ENCODE measurements around the gene LSM7.

The LSM7 gene

DNA sequence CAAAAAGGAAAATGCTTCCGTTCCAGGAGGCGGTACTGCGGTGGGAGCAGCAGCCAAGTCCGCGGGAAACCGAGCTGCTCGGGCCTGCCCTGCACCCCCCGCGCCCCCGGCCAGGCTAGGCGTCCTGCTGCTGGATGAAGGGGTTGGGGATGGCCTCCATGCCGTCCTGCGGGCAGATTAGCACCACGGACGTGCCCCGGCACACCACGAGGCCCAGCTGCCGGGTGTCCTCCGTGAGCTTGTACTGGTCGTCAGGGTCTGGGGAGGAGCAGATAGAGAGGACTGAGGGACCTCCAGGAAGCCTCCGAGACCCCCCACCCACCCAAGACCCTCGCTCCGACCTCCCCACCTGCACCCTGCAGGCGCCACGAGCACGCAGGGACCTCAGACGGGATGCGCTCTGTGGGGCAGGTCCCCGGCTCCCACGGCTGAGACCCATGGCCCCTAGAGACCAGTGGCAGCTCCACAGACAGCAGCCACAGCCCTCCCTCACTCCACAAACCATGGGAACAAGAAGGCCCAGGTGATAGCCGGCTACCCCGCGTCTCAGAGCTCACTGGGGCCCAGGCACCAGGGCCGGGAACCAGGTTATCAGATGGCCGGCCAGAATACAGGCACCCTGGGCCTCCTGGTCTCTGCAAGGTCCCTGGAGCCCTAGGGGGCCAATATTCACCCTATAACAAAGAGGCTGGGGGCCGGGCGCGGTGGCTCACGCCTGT lies 6.7 kb downstream of the LSM7 start:
- no peak for DNase-seq

DNA sequence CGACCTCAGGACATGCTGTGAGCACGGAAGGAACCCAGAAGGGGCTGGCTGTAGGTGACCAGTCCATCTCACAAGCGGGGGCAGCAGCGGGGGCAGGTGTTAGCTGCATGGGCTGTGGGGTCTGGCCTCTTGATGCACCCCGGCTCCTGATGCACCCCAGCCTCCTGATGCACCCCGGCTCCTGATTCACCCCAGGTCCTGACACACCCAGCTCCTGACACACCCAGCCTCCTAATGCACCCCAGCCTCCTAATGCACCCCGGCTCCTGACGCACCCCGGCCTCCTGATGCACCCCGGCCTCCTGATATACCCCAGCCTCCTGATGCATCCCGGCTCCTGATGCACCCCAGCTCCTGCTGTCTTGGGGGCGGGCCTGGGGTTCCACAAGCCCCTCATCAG lies 7.4 kb downstream of the LSM7 start:
- DNase-seq: no peak

DNA sequence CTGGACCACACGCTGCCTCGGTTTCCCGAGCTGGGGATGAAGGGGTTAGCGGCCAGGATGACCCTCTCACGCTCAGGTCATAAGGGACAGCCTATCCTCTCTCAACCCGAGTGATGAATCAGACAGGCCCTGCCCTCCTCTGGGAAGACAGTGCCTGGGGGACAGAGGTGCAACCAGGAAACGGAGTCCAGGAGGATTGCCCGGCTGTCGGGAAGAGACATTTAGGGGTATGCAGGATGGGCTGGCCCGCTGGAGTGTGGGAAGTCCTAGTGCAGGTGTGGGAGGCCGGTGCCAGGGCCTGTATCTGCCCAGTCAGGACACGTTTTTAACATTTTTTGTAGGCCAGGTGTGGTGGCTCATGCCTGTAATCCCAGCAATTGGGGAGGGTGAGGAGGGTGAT lies 8.3 kb downstream of the LSM7 start:
- no peak for DNase-seq

DNA sequence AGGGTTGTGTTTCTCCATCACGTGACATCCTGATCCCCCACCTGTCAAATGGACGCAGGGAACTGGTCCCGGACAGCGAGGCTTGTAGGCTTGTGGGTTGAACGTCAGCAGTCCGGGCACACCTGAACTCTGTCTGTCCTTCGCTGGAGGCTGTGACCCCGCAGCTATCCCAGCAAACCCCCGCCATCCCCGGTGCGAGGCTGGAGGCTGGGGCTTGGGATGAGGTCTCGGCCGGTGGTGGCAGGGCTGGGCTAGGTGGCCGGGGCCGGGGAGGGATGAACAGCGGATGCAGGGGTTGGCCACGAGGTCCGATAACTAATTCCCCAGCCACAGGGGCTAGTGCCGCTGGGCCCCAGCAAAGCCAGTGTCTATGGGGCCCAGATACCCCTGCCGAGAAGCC lies 8.8 kb downstream of the LSM7 start:
- DNase-seq: no peak

DNA sequence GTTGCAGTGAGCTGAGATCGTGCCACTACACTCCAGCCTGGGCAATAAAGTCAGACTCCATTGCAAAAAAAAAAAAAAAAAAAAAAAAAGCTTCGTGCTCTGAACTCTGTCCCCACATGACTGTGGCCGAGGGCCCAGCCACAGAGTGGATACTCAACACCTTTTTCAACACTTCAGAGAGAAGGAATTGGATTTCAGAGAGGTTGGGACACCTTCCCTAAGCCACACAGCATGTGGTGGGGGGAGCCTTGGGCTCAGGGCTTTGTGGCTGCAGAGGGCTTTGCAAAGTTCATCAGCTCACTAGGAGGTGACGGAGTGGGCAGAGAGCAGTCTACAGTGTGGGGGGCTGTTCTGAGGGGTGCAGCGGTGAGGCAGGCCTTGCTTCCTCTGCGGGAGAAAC lies 9.5 kb downstream of the LSM7 start:
- no peak for DNase-seq

DNA sequence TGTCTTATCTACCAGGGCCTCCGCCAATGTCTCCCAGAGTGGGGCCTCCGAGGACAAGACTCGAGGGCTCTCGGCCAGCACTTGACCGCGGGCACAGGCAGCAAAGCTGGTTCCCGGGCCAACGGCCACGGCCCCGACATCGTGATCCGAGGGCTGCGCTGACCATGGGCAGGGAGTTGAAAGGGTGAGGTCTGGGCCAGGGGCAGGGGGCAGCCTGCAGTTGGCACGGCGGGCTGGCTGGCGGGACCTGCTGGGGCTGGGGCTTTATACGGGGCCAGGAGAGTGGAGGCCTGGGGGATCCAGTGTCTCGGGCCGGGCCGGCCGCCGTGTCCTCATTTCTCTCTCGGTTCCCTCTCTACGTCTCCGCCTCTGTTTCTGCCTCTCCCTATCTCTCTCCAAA lies 10.6 kb downstream of the LSM7 start:
- DNase-seq: no peak

DNA sequence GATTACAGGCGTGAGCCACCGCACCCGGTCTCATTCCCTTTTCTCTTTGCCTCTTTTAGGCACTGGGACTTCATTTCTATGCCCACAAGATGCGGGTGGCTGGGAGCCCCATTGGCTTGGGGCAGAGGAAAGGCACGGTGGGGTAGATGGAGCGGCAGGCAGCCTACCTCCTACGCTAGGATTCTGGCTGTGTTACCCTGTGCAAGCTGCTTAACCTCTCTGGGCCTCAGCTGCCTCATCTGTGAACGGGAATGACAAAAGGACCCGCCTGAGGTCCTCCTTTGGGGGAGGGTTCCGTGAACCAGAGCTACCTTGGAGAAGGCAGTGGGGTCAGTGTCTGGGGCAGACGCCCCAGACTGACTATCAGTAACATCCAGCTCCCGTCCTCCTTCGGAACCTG lies 11.1 kb downstream of the LSM7 start:
- DNase-seq: no peak

DNA sequence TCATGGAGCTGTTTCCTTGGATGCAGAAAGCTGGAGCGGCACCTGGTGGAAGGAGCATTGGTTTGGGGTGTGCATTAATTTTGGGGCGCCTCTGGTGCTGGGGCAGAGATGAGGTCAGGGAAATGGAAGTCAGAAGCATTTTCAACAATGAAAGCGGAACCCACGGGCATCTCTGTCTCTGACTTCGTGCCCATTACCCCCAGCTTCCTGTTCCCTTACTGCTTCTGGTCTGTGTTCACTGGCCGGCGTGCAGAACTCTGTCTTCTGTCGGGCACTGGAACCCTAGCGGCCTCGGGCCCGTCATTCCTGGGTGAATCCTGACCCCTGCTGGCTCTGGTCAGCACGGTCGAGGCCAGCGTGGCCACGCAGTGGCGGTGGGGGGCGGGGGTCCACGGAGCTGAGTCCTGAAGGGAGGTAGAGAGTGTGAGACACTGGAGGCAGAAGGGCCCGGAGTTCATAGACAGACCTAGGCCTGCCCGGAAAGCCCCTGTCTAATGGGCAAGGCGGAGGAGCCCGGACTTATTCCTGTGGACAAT lies 12.5 kb downstream of the LSM7 start:
- DNase-seq: peak; percentile 39

DNA sequence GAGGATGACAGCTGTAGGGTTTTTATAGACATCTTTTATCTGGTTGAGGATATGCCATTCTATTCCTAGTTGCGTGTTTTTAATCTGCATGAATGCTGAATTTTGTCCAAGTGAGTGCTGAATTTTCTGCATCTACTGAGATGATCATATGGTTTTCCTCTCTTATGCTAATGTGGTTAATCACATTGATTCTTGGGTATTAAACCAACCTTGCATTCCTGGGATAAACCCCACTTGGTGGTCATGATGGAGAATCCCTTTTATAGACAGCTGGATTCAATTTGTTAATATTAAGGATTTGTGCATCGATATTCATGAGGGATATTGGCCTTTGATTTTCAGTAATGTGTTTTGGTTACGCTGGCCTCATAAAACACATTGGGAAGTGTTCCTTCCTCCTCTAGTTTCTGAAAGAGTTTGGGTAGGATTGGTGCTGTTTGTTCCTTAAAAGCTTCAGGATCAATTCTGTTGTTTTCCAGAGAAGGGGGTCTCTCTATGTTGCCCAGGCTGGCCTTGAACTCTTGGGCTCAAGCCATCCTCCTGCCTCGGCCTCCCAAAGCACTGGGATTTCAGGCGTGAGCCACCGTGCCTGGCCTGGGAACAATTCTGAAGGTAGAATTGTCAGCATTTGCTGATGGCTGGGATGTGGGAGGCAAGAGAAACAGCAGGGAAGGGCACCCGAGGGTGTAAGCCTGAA lies 13.1 kb downstream of the LSM7 start:
- DNase-seq: no peak

DNA sequence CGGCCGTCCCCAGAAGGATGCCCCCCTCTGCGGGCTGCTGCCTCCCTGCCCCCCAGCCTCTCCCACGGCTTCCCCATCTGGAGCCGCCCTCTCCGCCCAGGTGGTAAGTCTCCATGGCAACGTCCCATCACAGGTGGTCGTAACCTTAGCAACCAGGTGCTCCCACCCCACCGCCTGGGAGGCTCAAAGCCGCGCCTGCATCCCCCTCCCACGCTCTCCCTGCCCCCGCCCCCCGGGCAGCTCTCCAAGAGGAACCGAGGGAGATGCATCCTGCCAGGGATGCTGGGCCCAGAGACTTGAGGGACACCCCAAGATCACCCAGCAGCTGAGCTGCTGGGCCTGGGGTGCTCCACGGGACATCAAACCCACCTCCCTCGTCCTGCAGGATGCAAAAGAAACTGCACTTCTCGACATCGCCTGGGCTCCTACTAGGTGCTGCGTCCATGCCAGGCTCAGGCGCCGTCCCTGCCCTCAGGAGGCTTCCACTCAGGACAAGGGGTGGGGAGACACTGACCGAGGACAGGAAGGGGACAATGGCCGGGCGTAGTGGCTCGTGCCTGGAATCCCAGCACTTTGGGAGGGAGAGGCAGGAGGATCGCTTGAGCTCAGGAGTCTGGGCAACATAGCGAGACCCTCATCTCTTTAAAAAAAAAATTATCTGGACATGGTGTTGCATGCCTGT lies 15.4 kb downstream of the LSM7 start:
- DNase-seq: no peak

DNA sequence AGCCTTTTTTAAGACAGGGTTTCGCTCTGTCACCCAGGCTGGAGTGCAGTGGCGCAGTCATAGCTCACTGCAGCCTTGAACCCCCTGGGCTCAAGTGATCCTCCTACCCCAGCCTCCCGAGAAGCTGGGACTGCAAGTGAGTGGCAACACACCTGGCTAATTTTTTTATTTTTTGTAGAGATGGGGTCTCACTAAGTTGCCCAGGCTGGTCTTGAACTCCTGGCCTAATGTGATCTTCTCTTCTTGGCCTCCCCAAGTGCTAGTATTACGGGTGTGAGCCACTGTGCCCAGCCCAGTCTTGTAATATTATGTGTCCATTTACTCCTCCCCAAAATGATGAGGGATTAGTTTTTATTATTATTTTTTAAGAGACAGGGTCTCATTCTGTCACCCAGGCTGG lies 17.3 kb downstream of the LSM7 start:
- DNase-seq: no peak

DNA sequence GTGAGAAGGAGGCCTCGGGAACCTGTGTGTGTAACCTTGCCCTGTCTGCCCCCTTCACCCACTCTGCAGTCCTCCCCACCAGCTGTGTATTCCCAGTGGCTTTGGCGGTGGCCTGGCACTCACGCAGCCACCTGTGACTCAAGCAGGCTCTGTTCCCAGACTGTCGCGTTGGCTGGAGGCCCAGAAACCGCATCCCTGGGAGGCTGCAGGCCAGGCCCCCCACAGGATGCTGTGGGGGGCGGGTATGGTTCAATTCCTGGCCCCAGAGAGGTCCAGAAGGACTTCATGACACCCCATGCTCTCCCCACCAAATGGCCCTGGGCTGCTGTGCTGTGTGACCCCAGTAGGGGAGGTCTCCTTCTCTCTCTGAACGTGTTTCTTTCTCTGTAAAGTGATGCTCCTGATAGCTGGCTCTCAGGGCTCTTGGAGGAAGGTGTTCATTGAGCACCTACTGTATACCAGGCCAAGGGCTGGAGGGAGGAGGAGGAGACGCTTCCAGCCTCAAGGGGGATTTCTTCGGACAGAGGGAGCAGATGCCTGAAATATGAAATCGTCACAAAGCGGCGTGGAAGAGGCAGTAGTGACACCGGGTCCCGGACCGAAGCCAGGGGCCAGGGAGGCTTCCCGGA lies 18.5 kb downstream of the LSM7 start:
- DNase-seq: no peak

DNA sequence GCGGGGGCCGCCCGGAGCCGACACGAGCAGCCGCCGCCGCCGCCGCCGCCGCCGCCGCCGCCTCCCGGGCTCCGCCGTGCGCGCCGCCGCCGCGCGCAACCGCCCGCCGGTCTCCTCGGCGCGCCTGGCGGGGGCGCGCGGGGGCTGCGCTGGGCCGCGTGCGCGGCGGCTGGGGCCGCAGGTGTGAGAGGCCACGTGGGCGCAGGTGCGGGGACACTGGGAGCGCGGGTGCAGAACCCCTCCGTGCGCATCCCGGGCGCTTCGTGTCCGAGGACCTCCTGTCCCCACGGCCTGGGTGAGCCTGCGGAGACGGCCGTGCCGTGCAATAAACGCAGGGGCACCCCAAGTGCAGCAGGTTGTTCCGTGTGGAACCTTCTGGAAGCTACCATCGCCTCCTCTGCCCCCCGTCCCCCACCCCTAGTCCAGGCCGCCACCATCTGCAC lies 20.3 kb downstream of the LSM7 start, which contains the start of gene LINGO3:
TSS of gene LINGO3 (minus strand) at position 41 of the 443 bp plus-strand sequence. CDS start 16,378 bp downstream, outside the sequence.
- no peak for DNase-seq

DNA sequence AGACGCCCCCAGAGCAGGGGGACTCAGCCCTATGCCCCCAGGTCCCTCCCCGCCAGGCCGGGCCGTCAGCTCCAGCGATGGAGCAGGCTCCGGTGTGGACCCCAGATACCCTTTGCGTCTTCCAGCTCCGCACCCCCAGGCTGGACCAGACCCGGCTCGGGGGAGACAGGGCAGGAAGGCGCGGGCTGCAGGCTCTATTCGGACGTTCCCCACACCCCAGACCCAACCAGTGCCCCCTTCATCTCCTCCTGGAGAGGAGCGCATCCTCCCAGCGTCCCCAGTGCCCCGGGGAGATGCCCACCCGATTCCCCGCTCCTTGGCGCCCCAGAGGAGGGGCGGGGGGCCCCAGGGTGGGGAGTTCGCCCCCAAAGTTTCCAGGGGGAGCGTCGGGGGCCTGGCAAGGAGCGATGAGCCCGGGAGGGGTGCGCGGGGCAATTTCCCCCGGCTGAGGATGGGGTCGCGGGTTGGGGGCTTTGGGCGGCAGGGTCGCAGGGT lies 20.8 kb downstream of the LSM7 start:
- DNase-seq: no peak

DNA sequence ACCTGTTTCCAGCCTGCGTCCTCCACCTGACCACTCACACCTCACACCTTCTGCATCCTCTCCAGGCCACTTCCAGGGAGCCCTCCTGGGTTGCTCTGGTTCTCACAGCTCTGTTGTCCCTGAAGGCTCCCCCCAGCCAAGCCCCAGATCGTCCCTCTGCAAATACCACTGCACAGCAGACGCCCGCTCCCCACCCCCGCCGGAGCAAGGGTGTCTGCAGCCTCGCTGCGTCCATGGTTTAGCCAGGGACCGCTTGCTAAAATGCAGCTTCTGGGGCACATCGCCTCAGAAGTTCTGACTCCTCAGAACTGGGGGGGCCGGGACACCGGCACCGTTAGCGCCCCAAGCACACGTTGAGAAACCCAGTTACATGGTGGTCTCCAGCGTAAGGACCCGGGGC lies 21.4 kb downstream of the LSM7 start:
- no peak for DNase-seq

DNA sequence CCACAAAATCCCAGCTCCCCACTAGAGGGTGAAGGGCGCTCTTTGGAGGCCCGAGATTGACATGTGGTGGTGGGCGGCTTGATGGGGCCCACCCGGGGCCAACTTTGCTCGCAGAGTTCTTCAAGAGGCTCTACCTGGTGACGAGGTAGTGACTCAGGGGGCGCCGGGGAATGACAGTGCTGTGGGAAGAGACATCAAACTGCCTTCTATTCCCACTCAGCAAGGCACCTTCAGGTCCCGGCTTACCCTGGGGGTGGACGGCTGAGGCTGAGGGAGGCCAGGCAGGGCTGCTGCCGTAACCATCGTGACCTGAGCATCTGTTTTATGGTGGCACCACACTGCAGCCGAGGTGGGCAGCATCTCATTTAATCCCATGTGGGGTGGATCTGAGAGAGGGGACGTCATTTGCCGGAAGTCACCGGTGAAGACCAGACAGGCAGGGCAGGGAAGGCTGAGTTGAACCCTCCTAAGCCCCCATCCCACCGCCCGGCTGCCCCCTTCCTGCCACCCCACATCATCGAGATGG lies 22.0 kb downstream of the LSM7 start:
- DNase-seq: no peak

DNA sequence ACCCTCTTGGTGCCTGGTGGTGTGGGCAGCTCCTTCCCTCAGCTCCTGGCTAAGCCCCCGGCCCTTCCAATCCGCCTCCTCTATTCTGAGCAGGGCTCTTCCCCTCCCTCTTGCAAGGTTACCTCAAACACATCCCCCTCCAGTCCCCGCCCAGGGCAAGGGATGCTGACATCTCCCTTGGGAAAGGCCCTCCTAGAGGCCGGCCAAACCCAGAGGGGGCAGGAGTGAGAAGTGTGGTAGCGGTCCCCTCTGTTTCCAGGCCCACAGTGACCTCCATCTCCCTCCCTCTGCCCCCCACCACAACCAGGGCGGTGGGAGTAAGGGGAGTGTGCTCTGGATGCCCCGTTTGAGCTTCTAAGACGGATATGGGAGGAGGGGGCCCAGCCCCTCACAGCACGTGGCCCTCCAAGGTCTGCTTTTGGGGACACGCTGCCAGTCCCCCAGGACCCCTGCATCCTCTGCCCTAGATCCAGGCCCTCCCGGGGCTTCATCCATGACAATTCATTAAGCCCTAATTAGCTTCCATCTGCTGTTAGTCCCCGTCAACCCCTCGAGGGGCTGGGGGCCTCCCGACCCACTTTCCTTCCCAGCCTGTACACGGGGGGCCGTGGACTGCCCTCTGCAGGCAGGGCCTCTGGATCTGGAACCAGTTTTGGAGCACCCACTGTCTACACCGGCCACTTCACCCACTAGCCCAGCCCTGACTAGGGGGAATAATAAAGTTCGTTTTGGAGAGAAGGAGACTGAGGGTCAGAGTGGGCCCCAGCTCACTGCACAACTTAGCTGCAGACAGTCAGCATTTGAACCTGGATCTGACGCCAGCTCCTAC lies 22.7 kb downstream of the LSM7 start:
- DNase-seq: no peak

DNA sequence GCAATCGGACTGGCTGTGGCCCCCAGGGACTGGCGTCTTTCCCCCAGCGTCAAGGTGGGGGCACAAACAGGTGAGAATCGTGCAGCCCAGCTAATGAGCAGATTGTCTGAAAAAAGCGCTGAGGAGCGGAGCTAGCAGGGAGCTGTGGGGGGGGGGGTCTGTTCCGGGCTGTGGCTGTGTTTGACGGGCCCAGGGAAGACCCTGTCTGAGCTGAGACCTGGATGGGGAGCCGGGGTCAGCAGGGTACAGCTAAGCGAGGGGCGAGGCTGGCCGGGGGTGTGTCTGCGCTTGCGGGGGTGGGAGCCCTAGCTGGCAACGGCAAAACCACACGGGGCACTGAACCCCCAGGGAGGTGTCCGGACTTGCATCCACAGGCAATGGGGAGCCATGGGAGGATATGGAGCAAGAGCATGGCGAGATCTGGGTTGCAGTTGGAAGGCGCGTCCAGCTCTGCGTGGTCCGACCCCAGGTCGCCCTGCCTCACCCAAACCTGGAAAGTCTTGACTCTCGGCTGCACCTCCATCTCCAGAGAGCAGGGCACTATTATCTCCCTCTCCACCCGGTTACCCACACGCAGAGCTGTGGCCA lies 25.1 kb downstream of the LSM7 start:
- no peak for DNase-seq

DNA sequence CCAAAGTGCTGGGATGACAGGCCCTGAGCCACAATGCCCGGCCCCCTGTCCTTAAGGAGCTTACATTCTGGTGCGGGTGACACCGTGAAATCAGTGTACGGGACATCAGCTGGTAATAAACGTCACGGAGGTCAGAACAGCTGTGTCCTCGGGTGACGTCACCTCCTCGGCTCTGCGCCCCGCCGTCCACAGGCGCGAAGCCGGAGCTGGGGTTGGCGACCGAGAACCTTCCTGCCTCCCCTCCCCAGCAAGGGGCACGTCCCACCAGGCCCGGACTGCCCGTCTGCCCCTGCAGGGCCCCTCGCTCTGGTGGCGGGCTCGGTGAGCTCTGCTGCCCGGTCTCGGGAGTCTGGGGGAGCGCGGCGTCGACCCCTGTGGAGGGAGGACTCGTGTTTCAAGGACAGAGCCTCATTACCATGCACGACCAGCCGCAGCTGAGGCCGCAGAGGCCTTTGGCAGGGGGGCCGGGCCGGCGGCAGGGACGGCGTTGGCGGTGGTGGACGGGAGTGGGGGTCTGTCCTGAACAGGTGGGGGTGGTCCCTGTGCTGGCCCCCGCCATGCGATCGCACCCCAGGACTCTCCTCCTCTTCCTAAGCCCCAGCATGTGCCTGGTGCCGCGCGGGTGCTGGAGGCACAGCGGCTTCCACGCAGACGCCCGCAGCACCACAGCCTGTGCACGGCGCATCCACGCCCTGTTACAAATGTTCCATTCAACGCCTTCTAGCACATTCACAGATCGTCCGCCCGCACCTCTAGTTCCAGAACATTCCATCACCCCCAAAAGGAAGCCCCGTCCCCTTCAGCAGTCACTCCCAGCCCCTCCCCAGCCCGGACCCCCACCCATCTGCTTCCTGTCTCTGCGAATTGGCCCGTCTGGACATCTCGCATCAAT lies 25.8 kb downstream of the LSM7 start:
- peak; percentile 23 for DNase-seq

DNA sequence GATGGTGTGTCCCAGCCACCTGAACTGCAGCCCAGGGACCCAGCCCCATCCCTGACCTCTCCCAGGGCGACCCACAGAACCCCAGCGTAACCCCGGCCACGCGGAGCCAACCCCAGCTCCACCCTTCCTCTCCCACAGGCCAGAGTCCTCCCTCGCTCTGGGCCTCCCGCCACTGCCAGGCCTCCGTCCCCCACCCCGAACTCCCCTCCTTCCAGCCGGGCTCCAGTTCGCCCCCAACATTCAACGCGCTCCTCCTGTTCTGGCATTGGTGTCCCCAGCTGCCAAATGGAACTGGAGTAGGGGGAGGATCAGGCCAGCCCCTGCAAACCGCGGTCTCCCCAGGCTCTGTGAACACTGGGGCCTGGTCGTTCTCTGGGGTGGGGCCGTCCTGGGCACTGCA lies 27.9 kb downstream of the LSM7 start:
- no peak for DNase-seq

All from CD4-positive, alpha-beta T cell treated with Interleukin-6 for 4 hours (primary cell).